Activated T-cell treated with anti-CD3 and anti-CD28 coated beads, Interleukin-2, amount 50 U/mL, for 48 hours (primary cell): ENCODE data around the gene UNC45A.
"Not testable (repeated sequence)": the region's sequence is repeated elsewhere in the genome, so short reads cannot be mapped to it uniquely, and the experiment has no call there.

Experiments used
- DNase-seq, 2 experiments: peaks; one replicate each; pipeline ENCODE4 v3.0.0-alpha.2; 2020

The UNC45A gene

GRCh38 chr15:90918034-90918788, 16.9 kb upstream of the UNC45A start:
- DNase-seq: no peak

GRCh38 chr15:90918835-90919234, 16.2 kb upstream of the UNC45A start:
- no peak for DNase-seq

GRCh38 chr15:90921887-90922286, 13.2 kb upstream of the UNC45A start:
- no peak for DNase-seq

- peak; percentile 54 to 66 for DNase-seq
These were observed 12.3 kb upstream of the UNC45A start for GRCh38 chr15:90922712-90923322.

- DNase-seq: peak in 1 of 2 experiments; percentile 28
These were observed 10.7 kb upstream of the UNC45A start for GRCh38 chr15:90924375-90924774.

- DNase-seq: not testable (repeated sequence)
These were observed 8.3 kb upstream of the UNC45A start for GRCh38 chr15:90926766-90927165.

GRCh38 chr15:90928106-90928505, 7.0 kb upstream of the UNC45A start:
- not testable (repeated sequence) for DNase-seq

GRCh38 chr15:90929246-90930019, 5.7 kb upstream of the UNC45A start:
- no peak for DNase-seq

- peak; percentile 35 to 39 for DNase-seq
These were observed 4.1 kb upstream of the UNC45A start for GRCh38 chr15:90930861-90931574.

- no peak for DNase-seq
These were observed 3.6 kb upstream of the UNC45A start for GRCh38 chr15:90931575-90931827.

- peak; percentile 95 to 96 for DNase-seq
These were observed 3.0 kb upstream of the UNC45A start, which contains the start of gene HDDC3 for GRCh38 chr15:90931828-90932659. TSS of gene HDDC3 (minus strand) at chr15:90932549. CDS start at chr15:90932540, 9 bp downstream.

- no peak for DNase-seq
These were observed 2.5 kb upstream of the UNC45A start for GRCh38 chr15:90932660-90932991.

- no peak for DNase-seq
These were observed 1.8 kb upstream of the UNC45A start for GRCh38 chr15:90933301-90933700.

- DNase-seq: peak; percentile 94
These were observed 683 bp upstream of the UNC45A start for GRCh38 chr15:90934256-90934948.

- no peak for DNase-seq
These were observed 1.7 kb downstream of the UNC45A start for GRCh38 chr15:90936823-90937222.

- no peak for DNase-seq
These were observed 3.2 kb downstream of the UNC45A start for GRCh38 chr15:90938261-90938660.

GRCh38 chr15:90939756-90940155, 4.7 kb downstream of the UNC45A start:
- DNase-seq: no peak

GRCh38 chr15:90941038-90941437, 6.0 kb downstream of the UNC45A start:
- no peak for DNase-seq

GRCh38 chr15:90942354-90943120, 7.5 kb downstream of the UNC45A start:
- DNase-seq: no peak

- DNase-seq: no peak
These were observed 10.0 kb downstream of the UNC45A start for GRCh38 chr15:90945091-90945490.

GRCh38 chr15:90946538-90946937, 11.5 kb downstream of the UNC45A start:
- no peak for DNase-seq
